Muscle of back (tissue), 13 donors: ENCODE data around the gene SRXN1. TPM values are rescaled to one million over a fixed set of nuclear protein-coding genes. Genes with fewer than 3 reads are reported as not detected.
"Not testable (repeated sequence)": the region's sequence is repeated elsewhere in the genome, so short reads cannot be mapped to it uniquely, and the experiment has no call there.

Source experiments
- DNase-seq, 3 donors: peaks; one replicate each; pipeline versions ENCODE4 v3.0.0 to v3.0.0-alpha.2; 2013
- long read RNA-seq, 9 donors: transcript quantifications; one replicate each; lab custom pipeline, GENCODE V29; 2026
- polyA plus RNA-seq, 10 donors: library from polyadenylated mRNA; unstranded; fragments of 120-200 nt; gene quantifications; one replicate each; pipeline ENCODE4 v1.2.1, GENCODE V29; 2013; ENCODE audit not compliant: insufficient read length in 10 of 10

Gene SRXN1
- 10 to 100 TPM in 4 of 10 donors, 1 to 10 TPM in 6; 6.8 to 11.7 (median 9.5) TPM for polyA plus RNA-seq
- long read RNA-seq, donor 1, transcript SRXN1-201 (2 exons, 2,698 nt) = major isoform, 5 of 5 reads
- long read RNA-seq, donor 1, partial matches to known transcripts = 0 of 5 reads
- long read RNA-seq, donor 1, other reads (novel, unspliced or antisense) = 0 of 5 reads
- long read RNA-seq, donor 2, transcript SRXN1-201 (2 exons, 2,698 nt) = major isoform, 5 of 5 reads
- long read RNA-seq, donor 2, partial matches to known transcripts = 0 of 5 reads
- long read RNA-seq, donor 2, other reads (novel, unspliced or antisense) = 0 of 5 reads
- long read RNA-seq, donor 3 = 0 reads
- long read RNA-seq, donor 4, partial matches to known transcripts = 0 of 1 reads
- long read RNA-seq, donor 4, other reads (novel, unspliced or antisense) = 0 of 1 reads
- long read RNA-seq, donor 5, transcript SRXN1-201 (2 exons, 2,698 nt) = major isoform, 13 of 13 reads
- long read RNA-seq, donor 5, partial matches to known transcripts = 0 of 13 reads
- long read RNA-seq, donor 5, other reads (novel, unspliced or antisense) = 0 of 13 reads
- long read RNA-seq, donor 6, transcript SRXN1-201 (2 exons, 2,698 nt) = major isoform, 8 of 8 reads
- long read RNA-seq, donor 6, partial matches to known transcripts = 0 of 8 reads
- long read RNA-seq, donor 6, other reads (novel, unspliced or antisense) = 0 of 8 reads
- long read RNA-seq, donor 7, partial matches to known transcripts = 0 of 4 reads
- long read RNA-seq, donor 7, other reads (novel, unspliced or antisense) = 0 of 4 reads
- long read RNA-seq, donor 8, transcript SRXN1-201 (2 exons, 2,698 nt) = major isoform, 7 of 7 reads
- long read RNA-seq, donor 8, partial matches to known transcripts = 0 of 7 reads
- long read RNA-seq, donor 8, other reads (novel, unspliced or antisense) = 0 of 7 reads
- long read RNA-seq, donor 9, partial matches to known transcripts = 0 of 3 reads
- long read RNA-seq, donor 9, other reads (novel, unspliced or antisense) = 0 of 3 reads

DNA sequence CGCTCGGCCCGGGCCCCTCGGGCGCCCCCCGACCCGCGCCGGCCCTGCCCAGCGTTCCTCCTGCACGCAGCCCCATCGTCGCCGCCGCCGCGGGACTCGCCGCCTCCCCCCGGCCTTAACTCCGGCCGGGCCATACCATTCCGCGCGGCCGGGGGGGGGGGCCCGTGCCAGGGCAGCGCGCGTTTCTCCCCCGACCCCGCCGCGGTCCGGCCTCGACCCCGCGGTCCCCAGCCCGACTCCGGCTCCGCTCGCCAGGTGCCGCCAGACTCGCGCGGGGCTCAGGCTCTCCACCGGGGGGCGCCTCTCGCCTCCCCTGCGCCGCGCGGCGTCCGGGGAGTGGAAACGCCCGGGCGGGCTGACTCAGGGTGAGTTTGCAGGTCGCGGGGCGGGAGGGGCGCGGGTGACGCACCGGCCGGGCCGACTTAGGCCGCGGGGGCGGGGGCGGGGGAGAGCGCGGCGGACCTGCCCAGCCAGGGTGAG, at the start of gene SRXN1:
SRXN1 (minus strand) TSS at position 91 of the 480 bp plus-strand sequence; CDS start at position 76, 15 bp downstream.
- peak; percentile 87 to 93 (median 88) for DNase-seq

DNA sequence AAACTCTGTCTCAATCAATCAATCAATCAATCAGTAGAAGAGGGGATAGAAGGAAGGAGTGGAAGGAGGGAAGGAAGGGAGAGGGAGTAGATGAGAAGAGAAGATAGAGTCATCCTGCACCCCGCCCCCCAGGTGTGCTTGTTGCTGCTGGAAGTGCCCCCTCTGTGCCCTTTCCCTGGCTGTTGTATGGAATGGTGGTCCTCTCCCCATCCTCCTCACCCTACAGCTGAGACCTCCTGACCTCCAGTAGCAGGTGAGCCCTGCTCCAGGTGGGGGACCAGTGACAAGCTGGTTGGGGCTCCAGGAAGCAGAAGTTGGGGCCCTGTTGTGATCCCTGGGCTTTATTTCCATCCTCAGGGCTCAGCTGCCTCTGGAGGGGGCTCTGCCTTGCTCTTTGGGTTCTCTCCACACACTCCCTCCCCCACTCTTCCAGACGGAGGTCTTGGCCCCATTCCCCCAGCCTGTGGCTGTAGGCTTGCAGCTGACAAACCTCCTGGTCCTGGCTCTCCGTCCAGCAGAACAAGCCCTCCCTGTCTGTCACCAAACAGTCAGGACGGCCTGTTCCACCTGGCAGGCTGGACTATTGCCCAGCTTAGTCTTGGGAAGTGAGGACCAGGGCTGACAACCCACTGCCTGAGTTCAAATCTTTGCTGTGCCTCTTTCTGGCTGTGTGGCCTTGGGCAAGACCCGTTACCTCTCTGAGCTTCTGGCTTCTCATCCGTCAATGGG, 48.6 kb upstream of the SRXN1 start:
- DNase-seq = no peak

DNA sequence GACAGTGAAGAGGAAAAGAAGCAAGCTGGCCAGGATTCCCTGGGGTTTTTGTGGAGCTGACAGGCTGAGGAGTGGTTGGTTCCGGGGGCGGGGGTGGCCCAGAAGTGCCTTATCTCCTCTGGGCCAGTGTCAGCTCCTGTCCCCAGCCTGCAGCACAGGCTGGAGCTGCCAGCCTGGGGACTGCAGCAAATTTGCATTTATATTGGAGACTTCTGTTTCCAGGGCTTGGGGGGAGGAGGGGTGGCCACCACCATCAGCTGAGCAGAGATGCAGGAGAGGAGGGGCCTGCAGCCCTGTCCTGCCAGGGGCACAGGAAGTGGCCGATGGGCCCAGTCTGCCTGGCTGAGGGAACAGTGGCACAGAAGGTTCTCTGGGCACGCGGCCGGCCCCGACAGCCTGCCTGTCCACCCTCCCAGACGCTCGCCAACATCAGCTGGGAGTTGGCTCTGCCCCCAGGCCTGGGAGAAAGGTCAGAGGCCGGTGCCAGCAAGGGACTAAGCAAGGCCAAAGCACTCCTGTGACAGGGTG, 46.9 kb upstream of the SRXN1 start:
- no peak for DNase-seq

DNA sequence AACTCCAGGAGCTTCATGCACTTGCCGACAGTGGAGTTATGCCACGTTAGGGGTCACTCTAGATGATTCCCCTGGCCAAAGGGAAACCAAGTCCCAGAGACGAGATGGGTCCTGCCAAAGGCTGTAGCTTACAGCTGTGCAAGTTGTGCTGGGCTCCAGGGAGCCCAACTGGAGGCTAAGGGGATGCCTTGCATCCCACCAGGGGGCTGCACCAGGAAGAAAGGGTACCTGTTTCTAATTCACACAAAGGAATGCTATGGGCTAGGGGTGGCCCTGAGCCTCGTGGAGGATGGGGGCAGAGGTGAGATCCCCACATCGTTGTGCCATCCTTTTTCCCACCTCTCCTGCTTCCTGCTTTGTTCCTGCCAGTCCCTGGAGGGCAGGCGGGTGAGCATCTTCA, 46.3 kb upstream of the SRXN1 start:
- DNase-seq = no peak

DNA sequence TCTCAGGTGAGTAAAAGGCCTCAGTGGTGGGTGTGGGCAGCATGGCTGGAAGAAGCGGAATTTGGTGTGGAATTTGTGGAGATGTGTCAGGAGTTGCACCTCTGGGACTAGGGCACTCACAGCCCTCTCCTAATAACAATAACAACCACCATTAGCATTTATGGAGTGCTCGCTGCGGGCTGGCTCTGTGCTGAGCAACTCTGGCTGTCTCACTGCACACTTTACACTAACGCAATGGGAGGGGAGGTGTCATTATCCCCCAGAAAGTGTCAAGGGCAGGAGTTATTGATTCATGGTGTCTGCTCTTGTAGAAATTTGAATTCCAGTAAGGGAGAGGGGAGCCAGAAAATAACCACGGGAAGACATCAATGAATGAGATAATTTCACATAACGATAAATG, 45.3 kb upstream of the SRXN1 start:
- DNase-seq = no peak

DNA sequence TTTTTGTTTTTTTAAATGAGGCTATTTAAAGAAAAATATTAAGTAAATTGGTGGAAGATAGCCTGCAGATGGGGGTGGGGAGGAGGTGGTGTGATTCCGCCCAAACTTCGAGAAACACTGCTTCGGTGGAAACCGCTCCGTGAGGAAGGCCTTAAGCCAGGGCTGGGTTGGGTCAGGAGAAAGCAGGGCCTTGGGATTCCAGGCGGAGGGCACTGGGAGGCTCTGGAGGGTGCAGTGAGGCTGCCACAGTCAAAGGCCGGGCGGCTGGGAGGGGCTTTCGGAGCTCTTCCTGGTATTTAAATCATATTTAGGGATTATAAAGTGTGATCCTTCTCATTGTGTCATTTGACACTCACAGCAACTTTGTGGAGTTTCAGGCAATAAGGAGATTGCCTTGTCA, 44.8 kb upstream of the SRXN1 start:
- DNase-seq = no peak

DNA sequence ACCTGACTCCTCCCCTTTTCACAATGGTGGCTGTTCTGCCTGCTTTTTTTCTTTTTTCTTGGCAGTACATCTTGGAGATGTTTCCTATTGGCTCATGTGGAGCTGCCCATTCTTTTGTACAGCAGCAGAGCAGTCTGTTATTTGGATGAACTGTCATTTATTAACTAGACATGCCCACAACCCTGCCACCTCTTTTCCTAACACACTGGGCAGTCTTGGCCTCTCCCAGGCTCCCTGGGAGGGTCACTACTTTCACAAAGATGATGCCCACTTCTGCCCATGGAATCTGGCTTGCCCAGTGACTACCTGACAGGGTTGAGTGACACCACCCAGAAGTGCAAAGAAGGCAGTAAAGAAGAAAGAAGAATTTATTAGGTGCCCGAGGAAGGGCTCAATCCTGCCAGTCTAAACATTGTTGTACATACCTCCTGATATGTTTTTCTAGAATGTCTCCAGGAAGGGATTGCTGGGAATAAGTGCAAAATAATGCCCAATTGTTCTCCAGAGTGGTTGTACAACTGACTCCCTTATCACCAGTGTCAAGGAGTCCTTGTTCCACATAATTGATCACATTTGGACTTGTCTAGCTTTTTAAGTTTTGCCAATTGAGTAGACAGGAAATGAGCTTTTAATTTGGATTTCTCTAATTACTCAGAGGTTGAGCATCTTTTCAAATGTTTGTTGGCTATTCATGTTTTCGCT, 42.3 kb upstream of the SRXN1 start:
- no peak for DNase-seq

DNA sequence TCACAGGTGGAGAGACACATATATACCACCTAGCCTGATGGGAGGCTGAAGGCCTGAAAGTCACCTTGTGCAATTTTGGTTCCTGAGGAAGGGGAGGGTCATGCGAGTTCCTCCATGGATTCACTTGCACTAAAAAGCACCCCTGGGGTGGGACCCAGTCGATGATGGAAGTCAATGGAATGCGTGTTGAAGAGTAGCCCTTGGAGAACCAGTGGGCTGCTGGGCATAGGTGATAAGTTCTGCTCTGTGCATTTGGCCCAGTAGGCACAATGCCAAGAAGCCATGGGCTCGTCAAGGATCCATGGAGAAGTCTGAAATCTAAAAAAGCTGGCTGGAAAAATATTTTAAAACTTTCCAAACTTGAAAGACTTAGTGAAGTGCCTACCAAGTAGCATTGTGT, 41.5 kb upstream of the SRXN1 start:
- DNase-seq = no peak

DNA sequence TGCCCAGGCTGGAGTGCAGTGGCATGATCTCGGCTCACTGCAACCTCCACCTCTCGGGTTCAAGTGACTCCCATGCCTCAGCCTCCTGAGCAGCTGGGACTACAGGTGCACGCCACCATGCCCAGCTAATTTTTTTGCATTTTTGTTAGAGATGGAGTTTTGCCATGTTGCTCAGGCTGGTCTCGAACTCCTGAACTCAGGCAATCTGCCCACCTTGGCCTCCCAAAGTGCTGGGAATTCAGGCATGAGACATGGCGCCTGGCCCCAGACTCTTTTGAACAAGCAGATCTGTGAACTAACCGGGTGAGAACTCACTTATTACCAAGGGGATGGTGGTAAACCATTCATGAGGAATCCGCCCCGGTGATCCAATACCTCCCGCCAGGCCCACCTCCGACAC, 40.8 kb upstream of the SRXN1 start:
- not testable (repeated sequence) for DNase-seq

DNA sequence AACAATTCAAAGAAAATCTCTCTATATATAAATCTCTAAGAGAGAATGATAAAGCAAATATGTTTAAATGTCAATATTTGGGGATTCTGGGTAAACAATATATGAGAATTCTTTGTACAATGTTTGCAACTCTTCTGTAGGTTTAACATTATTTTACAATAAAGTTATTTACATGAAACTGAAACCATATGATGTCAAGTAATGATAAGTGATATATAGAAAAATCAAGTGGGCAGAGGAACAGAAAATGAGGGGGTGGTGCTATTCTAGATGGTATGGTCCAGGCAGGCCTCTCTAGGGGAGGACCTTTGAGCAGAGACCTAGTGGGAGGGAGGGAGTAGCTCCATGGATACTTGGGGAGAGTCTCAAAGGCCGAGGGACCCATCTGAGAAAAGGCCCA, 39.0 kb upstream of the SRXN1 start:
- DNase-seq = no peak

DNA sequence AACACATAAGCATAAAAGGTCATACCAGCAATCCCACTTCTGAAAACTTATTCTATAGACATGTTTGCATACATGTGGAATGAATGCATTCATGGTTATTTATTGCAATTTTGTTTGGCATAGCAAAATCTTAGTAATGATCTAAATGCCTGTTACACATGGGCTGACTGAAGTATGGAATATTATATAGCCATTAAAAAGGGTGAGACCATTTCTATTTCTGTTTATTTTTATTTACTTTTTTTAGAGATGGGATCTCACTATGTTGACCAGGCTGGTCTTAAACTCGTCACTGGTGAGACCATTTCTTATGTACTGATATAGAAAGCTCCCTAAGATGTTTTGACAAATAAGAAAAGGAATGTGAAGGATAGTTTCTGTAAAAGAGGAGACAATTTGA, 36.9 kb upstream of the SRXN1 start:
- no peak for DNase-seq

DNA sequence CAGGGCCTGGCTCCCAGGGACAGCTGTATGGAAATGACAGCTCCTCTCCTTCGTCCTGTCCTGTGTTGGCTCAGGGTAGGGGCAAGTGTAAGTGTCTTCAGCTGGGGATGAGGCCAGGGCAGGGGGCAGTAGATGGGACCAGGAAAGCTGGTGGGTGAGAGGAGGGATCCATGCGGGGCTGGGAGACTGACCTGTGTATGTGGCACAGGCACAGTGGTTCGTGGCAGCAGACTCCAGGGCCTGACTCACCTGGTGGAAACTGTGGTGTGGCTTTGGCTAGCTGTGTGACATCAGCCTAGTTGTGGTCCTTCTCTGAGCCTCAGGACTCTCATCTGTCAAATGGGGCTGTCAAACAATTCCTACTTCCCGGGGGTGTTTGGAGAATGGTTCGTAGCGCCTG, 36.3 kb upstream of the SRXN1 start:
- no peak for DNase-seq

DNA sequence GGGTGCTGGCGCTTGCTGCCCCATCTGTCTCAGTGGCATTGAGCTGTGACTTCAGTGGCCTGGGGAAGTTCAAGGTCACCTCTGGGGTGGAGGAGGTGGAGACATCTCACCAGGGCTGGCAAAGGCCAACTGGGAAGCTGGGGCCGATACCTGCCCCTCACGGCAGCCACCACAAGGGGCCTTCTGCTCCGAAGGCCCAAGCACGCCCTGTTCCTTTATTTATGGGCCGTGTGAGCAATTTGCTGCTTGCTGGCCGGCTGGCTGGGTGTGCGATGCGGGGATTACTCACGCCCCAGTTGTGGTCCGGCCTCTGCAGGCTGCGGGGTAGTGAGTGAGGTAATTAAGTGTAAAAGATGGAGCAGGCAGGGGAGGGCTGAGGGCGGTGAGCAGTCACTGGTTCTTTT, 35.8 kb upstream of the SRXN1 start:
- no peak for DNase-seq

DNA sequence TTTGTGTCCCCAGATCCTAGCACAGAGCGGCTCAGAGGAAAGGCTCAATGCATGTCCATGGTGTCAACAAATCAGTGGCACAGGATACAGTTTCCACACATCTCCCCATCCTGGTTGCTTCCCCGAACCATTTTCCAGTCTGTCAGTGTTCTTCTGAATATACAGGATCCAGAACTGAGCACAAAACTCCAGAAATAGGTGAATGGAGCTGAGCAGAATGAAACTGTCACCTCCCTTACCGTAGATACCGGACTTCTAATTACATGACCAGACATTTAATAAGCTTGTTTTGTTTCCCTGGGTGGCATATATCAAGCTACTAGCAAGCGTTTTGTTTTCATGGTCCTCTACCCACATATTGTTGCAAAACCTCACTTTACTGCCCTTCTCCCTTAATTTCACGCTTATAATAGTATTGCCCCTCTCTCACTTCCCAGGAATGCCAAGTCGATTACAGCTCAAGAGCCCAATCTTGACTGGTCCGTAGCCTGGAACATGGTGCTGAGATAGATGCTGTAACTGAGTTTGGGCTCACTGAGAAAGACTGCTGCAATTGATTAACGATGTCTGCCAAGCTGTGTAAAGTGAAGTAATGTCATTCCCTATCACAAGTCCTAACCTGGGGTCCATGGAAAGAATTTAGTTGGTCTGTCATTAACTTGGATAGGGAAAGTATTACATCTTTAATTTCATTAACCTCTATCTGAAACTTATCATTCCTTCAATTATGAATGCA, 34.6 kb upstream of the SRXN1 start:
- DNase-seq = no peak

DNA sequence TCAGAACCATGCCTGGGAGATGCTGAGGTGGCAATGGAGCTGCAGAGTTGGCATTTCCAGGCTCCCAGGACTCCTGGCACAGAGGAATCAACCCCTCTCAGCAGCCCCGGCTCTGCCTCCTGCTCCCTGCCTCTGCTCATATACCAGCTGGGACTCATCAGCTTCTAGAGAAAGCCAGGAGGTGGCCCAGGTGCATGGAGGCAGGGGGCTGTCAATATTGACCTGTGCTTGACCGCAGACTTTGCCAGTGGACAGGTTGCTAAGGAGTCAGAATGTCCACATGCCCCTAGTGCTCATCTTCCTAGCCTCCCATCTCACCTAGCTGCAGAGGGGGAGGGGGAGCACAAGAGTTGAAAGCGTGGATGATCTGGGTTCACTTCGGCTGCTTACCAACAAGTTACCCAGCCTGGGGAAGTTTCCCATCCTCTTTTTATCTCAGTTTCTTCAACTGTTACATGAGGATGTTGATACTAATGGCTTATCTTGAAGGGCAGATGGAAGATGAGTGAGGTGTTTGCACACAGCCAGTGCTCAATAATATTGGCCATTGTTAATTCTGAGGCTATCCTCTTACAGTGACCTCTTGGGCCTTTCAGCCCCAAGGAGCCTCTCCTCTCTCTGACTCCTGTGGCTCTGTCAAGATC, 31.8 kb upstream of the SRXN1 start:
- no peak for DNase-seq

DNA sequence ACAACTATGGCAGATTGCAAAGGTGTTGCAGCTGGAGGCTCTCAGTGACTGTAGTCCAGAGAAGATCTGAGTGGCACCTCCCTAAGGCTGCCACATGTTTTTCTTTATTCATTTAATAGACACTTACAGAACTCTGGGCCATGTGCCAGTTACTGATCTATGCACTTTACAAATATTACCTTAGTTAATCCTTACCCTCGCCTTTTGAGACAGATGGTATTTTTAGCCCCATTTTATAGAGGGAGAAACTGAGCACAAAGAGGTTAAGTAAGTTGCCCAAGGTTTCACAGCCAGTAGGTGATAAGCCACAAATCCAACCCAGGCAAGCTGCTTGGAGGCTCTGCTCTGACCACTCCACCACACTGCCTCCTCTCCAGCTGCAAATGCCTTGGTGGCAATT, 29.1 kb upstream of the SRXN1 start:
- DNase-seq = no peak

DNA sequence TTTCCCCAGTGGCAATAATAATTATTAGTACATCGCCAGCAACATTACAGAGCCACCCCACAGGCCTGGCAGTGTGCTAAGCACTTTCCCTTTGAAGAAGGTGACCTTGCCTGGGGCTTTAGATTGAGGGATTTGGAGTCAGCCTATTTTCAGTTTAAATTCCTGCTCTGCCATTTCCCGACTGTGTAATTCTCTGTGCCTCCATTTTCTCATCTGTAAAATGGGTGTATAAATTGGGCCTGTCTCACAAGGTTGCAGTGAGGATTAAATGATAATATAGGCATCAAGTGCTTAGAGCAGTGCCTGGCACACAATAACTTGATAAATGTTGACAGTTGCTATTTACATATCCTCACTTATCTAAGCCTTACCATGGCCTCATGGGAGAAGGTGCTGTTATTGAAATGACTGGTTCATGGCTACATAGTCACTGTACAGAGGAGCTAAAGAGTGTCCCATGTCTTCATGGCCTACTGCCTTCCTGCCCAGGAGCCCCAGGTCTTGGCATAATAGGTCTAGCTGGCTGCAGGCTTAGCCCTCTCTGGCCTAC, 27.7 kb upstream of the SRXN1 start:
- no peak for DNase-seq

DNA sequence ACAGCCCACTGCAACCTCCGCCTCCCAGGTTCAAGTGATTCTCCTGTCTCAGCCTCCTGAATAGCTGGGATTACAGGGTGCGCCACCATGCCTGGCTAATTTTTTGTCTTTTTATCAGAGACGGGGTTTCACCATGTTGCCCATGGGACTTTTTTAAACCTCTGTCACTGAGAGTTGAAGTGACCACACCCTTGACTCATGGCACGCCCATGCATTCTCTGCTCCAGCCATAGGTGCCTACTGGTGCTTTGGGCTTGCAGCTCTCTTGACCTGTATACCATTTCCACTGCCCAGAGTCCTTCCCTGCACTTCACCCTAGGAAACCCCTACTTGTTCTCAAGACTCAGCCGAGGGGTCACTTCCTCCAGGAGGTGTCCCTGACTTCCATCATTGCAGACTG, 25.0 kb upstream of the SRXN1 start:
- no peak for DNase-seq

DNA sequence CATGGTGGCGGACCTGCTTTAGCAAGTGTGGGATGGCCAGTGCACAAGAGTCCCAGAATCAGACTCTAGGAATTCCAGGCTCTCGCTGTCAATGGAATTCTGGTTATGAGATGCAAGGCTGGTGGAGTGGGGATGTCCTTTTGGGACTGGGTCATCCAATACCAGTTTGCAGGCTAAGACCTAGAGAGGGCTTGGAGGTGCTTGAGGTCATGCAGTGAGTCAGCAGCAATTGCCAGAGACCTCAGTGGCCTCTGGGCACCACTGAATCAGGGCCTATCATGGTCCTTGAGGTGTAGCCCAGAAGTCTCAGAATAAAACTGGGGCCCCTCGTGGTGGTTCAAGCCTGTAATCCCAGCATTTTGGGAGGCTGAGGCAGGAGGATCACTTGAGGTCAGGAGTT, 24.0 kb upstream of the SRXN1 start:
- DNase-seq = no peak
